Natural killer cell (primary cell): ENCODE data around the gene TSPAN13. TPM values are rescaled to one million over a fixed set of nuclear protein-coding genes. Genes with fewer than 3 reads are reported as not detected.
A peak's percentile ranks its signal among the peaks of the same experiment; 100 is the strongest.

Source experiments
- ATAC-seq, 3 donors: fragments of 150-1000 bp in 2 of 3; fragments of 200-7000 bp in 1 of 3; cut with Tn5 transposase; 1 replicate in 1 of 3; 2 replicates in 2 of 3; pipeline ENCODE4 v1.10.0; 2021; ENCODE audit warnings: mild to moderate bottlenecking in 2 of 3, moderate library complexity in 2 of 3
- DNase-seq, 2 donors: peaks; one replicate each; pipeline versions ENCODE4 v3.0.0 to v3.0.0-alpha.2; 2013 to 2021; ENCODE audit warnings: mixed read lengths in 1 of 2
- H3K27ac ChIP-seq: one replicate; pipeline ENCODE4 v1.5.1; 2013; ENCODE audit warnings: mild to moderate bottlenecking, low read length
- H3K27me3 ChIP-seq: one replicate; pipeline ENCODE4 v1.6.1; 2013; ENCODE audit warnings: low read length; ENCODE audit not compliant: control insufficient read depth, insufficient read depth
- H3K36me3 ChIP-seq: one replicate; pipeline ENCODE4 v1.6.1; 2013; ENCODE audit warnings: low read length; ENCODE audit not compliant: control insufficient read depth, insufficient read depth
- H3K4me1 ChIP-seq: one replicate; pipeline ENCODE4 v1.6.1; 2013; ENCODE audit warnings: low read length; ENCODE audit not compliant: control insufficient read depth, insufficient read depth
- H3K4me3 ChIP-seq: one replicate; pipeline ENCODE4 v1.5.1; 2013; ENCODE audit warnings: low read length
- H3K9me3 ChIP-seq: one replicate; pipeline ENCODE4 v1.6.1; 2013; ENCODE audit warnings: low read length; ENCODE audit not compliant: control insufficient read depth, insufficient read depth
- H3K27ac Mint-ChIP-seq, 2 donors: one replicate each; pipeline ENCODE4 v1.8.0; 2022; ENCODE audit warnings: mild to moderate bottlenecking in 2 of 2, mixed read lengths in 2 of 2, moderate library complexity in 1 of 2
- H3K27me3 Mint-ChIP-seq, 2 donors: one replicate each; pipeline ENCODE4 v1.8.0; 2022; ENCODE audit warnings: low read depth in 2 of 2, mixed read lengths in 2 of 2
- H3K36me3 Mint-ChIP-seq: one replicate; pipeline ENCODE4 v1.8.0; 2022; ENCODE audit warnings: mixed read lengths
- H3K4me1 Mint-ChIP-seq, 2 donors: one replicate each; pipeline ENCODE4 v1.8.0; 2022; ENCODE audit warnings: mixed read lengths in 2 of 2
- H3K4me3 Mint-ChIP-seq: one replicate; pipeline ENCODE4 v1.8.0; 2022; ENCODE audit warnings: mild to moderate bottlenecking, moderate library complexity, mixed read lengths
- H3K9me3 Mint-ChIP-seq, 2 donors: one replicate each; pipeline ENCODE4 v1.8.0; 2022; ENCODE audit warnings: mixed read lengths in 2 of 2
- CTCF ChIP-seq: fragments of 200-600 bp; IDR thresholded peaks from one replicate; pipeline ENCODE4 v1.8.0; 2022; ENCODE audit warnings: antibody characterized with exemption
- WGBS: methylation state at CpG from one replicate; pipeline ENCODE4 v1.1.7; 2013; ENCODE audit warnings: missing lambda C conversion rate; ENCODE audit not compliant: insufficient coverage; 5-methylcytosine and 5-hydroxymethylcytosine counted together
- intact Hi-C: fragments of 100-400 bp; cut with micrococcal nuclease; formaldehyde crosslinking; loops from one replicate; pipeline ENCODE4 v1.14.2; 2022
- total RNA-seq, 4 donors: library from RNA; stranded (reverse); fragments of 120-200 nt in 1 of 4; gene quantifications; one replicate each; pipeline versions ENCODE4 v1.2.3 to v1.2.4, GENCODE V29; 2013 to 2022

TSPAN13 gene
- total RNA-seq, 3 donors from 2014 or later (not counting 1 experiment from before 2014, with no cell fraction given) = 1.4 to 2.3 (median 1.8) TPM

- H3K27me3 ChIP-seq = peaks cover 14% of the 10 kb centered on the region
- intact Hi-C loops = no loop called here
- H3K36me3 ChIP-seq = no peaks in the 10 kb centered on the region
- peak; percentile 43 to 59 (median 55) for ATAC-seq
- H3K4me3 ChIP-seq = peak overlapping the region; percentile 46
- peak in 1 of 2 donors; percentile 3 for DNase-seq
- H3K27ac ChIP-seq = no peak overlapping the region
- TF ChIP-seq CTCF = no peak
- H3K27me3 Mint-ChIP-seq = peaks cover 0 to 16% of the 10 kb centered on the region in 2 donors
- H3K9me3 Mint-ChIP-seq = no peaks in the 10 kb centered on the region
- WGBS = 2% methylated on average over 58 of the region's 58 CpGs
- H3K9me3 ChIP-seq = no peaks in the 10 kb centered on the region
- peak overlapping the region; percentile 80 for H3K4me3 Mint-ChIP-seq
- H3K27ac Mint-ChIP-seq = peak overlapping the region in 1 of 2 donors; percentile 69
- peaks cover 18 to 19% of the 10 kb centered on the region in 2 donors for H3K4me1 Mint-ChIP-seq
- H3K4me1 ChIP-seq = peaks cover 16% of the 10 kb centered on the region
- H3K36me3 Mint-ChIP-seq = no peaks in the 10 kb centered on the region
Measured at GRCh38 chr7:16753932-16754855, 639 bp downstream of the TSPAN13 start.

GRCh38 chr7:16754856-16755317, 1.3 kb downstream of the TSPAN13 start:
- H3K4me1 ChIP-seq = peaks cover 18% of the 10 kb centered on the region
- peak overlapping the region; percentile 46 for H3K4me3 ChIP-seq
- peak overlapping the region; percentile 80 for H3K4me3 Mint-ChIP-seq
- DNase-seq = no peak
- H3K27me3 Mint-ChIP-seq = peaks cover 0 to 16% of the 10 kb centered on the region in 2 donors
- WGBS = 59% methylated on average over 5 of the region's 6 CpGs
- intact Hi-C loops = no loop called here
- H3K36me3 ChIP-seq = no peaks in the 10 kb centered on the region
- no peaks in the 10 kb centered on the region for H3K36me3 Mint-ChIP-seq
- no peaks in the 10 kb centered on the region for H3K9me3 ChIP-seq
- peak overlapping the region in 1 of 2 donors; percentile 69 for H3K27ac Mint-ChIP-seq
- TF ChIP-seq CTCF = no peak
- no peak for ATAC-seq
- no peak overlapping the region for H3K27ac ChIP-seq
- peaks cover 20 to 21% of the 10 kb centered on the region in 2 donors for H3K4me1 Mint-ChIP-seq
- peaks cover 14% of the 10 kb centered on the region for H3K27me3 ChIP-seq
- no peaks in the 10 kb centered on the region for H3K9me3 Mint-ChIP-seq

- peaks cover 0 to 16% of the 10 kb centered on the region in 2 donors for H3K27me3 Mint-ChIP-seq
- Histone ChIP-seq H3K27ac (no peak overlapping the region), H3K4me3 (no peak overlapping the region), H3K36me3 (no peaks in the 10 kb centered on the region), H3K27me3 (peaks cover 14% of the 10 kb centered on the region), H3K9me3 (no peaks in the 10 kb centered on the region), H3K4me1 (peaks cover 18% of the 10 kb centered on the region)
- H3K36me3 Mint-ChIP-seq = no peaks in the 10 kb centered on the region
- peaks cover 20 to 21% of the 10 kb centered on the region in 2 donors for H3K4me1 Mint-ChIP-seq
- no peak for DNase-seq
- peak overlapping the region; percentile 80 for H3K4me3 Mint-ChIP-seq
- ATAC-seq = no peak
- intact Hi-C loops = no loop called here
- H3K27ac Mint-ChIP-seq = no peak overlapping the region
- no peak for TF ChIP-seq CTCF
- no peaks in the 10 kb centered on the region for H3K9me3 Mint-ChIP-seq
Measured at GRCh38 chr7:16755397-16755796, 1.8 kb downstream of the TSPAN13 start.
